Measurements from ENCODE around the gene ALDH1A2.

- TF ChIP-seq CTCF (IDR thresholded peaks at IDR 0.05; ENCODE audit: low read depth, low read length) (no peak), EZH2phosphoT487 (IDR thresholded peaks at IDR 0.05; ENCODE audit: low read depth) (no peak)
Observed at GRCh38 chr15:57932348-57932747, 133.2 kb downstream of the ALDH1A2 start.

All from OCI-LY3 (cell line).